ENCODE data around the gene RBSN. TPM values are rescaled to one million over a fixed set of nuclear protein-coding genes. Genes with fewer than 3 reads are reported as not detected.

Gene RBSN
- total RNA-seq, 2 donors from 2014 or later = 17.9 to 39.4 TPM

GRCh38 chr3:15033103-15033502 is 65.8 kb downstream of the RBSN start:
- WGBS = 94% methylated on average over 3 of the region's 3 CpGs
- Histone ChIP-seq H3K27ac (no peak overlapping the region), H3K36me3 (peaks cover 0 to 9% of the 10 kb centered on the region in 2 donors), H3K4me1 (replicated peaks) (no peaks in the 10 kb centered on the region), H3K27me3 (replicated peaks; ENCODE audit: insufficient read depth) (no peaks in the 10 kb centered on the region), H3K4me3 (no peak overlapping the region), H3K9me3 (no peaks in the 10 kb centered on the region)
- TF ChIP-seq CTCF (IDR thresholded peaks at IDR 0.05) = no peak
- TF ChIP-seq POLR2A (IDR thresholded peaks at IDR 0.05) = no peak
- DNase-seq (ENCODE audit: low spot score) = no peak
- intact Hi-C loops (cut with DNase I) = no loop called here

GRCh38 chr3:15032650-15033049 is 66.3 kb downstream of the RBSN start:
- intact Hi-C loops (cut with DNase I) = no loop called here
- TF ChIP-seq POLR2AphosphoS5 (IDR thresholded peaks at IDR 0.05) = no peak
- TF ChIP-seq CTCF (IDR thresholded peaks at IDR 0.05) = no peak
- TF ChIP-seq POLR2A (IDR thresholded peaks at IDR 0.05) = no peak
- no peak overlapping the region for H3K4me3 ChIP-seq
- no peaks in the 10 kb centered on the region for H3K9me3 ChIP-seq
- 91% methylated on average over 2 of the region's 2 CpGs for WGBS
- H3K36me3 ChIP-seq = peaks cover 0 to 9% of the 10 kb centered on the region in 2 donors
- H3K4me1 ChIP-seq (replicated peaks) = no peaks in the 10 kb centered on the region
- H3K27ac ChIP-seq = no peak overlapping the region
- H3K27me3 ChIP-seq (replicated peaks; ENCODE audit: insufficient read depth) = no peaks in the 10 kb centered on the region
- DNase-seq (ENCODE audit: low spot score) = no peak

- H3K27ac ChIP-seq = no peak overlapping the region
- no peaks in the 10 kb centered on the region for H3K9me3 ChIP-seq
- intact Hi-C loops (cut with DNase I) = no loop called here
- no peak overlapping the region for H3K4me3 ChIP-seq
- peaks cover 0 to 2% of the 10 kb centered on the region in 2 donors for H3K36me3 ChIP-seq
- no peaks in the 10 kb centered on the region for H3K4me1 ChIP-seq (replicated peaks)
- TF ChIP-seq POLR2A (IDR thresholded peaks at IDR 0.05) (no peak), POLR2AphosphoS5 (IDR thresholded peaks at IDR 0.05) (no peak), CTCF (IDR thresholded peaks at IDR 0.05) (no peak)
- no peaks in the 10 kb centered on the region for H3K27me3 ChIP-seq (replicated peaks; ENCODE audit: insufficient read depth)
- no peak for DNase-seq (ENCODE audit: low spot score)
Observed at GRCh38 chr3:15029625-15030024, 69.3 kb downstream of the RBSN start.

GRCh38 chr3:15023719-15024118 is 75.2 kb downstream of the RBSN start:
- Histone ChIP-seq H3K27me3 (replicated peaks; ENCODE audit: insufficient read depth) (no peaks in the 10 kb centered on the region), H3K36me3 (peaks cover 7 to 20% of the 10 kb centered on the region in 2 donors), H3K27ac (no peak overlapping the region), H3K4me1 (replicated peaks) (no peaks in the 10 kb centered on the region), H3K4me3 (no peak overlapping the region), H3K9me3 (no peaks in the 10 kb centered on the region)
- 86% methylated on average over 2 of the region's 2 CpGs for WGBS
- intact Hi-C loops (cut with DNase I) = no loop called here
- no peak for DNase-seq (ENCODE audit: low spot score)
- no peak for TF ChIP-seq POLR2A (IDR thresholded peaks at IDR 0.05)
- TF ChIP-seq CTCF (IDR thresholded peaks at IDR 0.05) = no peak
- no peak for TF ChIP-seq POLR2AphosphoS5 (IDR thresholded peaks at IDR 0.05)

GRCh38 chr3:15023249-15023648 is 75.7 kb downstream of the RBSN start:
- H3K27me3 ChIP-seq (replicated peaks; ENCODE audit: insufficient read depth) = no peaks in the 10 kb centered on the region
- no peaks in the 10 kb centered on the region for H3K4me1 ChIP-seq (replicated peaks)
- H3K9me3 ChIP-seq = no peaks in the 10 kb centered on the region
- no peak for DNase-seq (ENCODE audit: low spot score)
- 68% methylated on average over 5 of the region's 5 CpGs for WGBS
- intact Hi-C loops (cut with DNase I) = no loop called here
- no peak for TF ChIP-seq CTCF (IDR thresholded peaks at IDR 0.05)
- no peak for TF ChIP-seq POLR2AphosphoS5 (IDR thresholded peaks at IDR 0.05)
- no peak for TF ChIP-seq POLR2A (IDR thresholded peaks at IDR 0.05)
- no peak overlapping the region for H3K27ac ChIP-seq
- no peak overlapping the region for H3K4me3 ChIP-seq
- peaks cover 7 to 20% of the 10 kb centered on the region in 2 donors for H3K36me3 ChIP-seq

Other genes with a start within 250 kb of the RBSN start
- 10 to 100 TPM; 36.8 to 78.5 TPM for gene NR2C2, start 151.6 kb downstream of the RBSN start, total RNA-seq
- 10 to 100 TPM; 16.6 to 49.1 TPM for gene MRPS25, start 33.8 kb downstream of the RBSN start, total RNA-seq
- gene CAPN7, start 107.1 kb upstream of the RBSN start, total RNA-seq = 10 to 100 TPM; 45.1 to 46.7 TPM
- gene SH3BP5, start 233.4 kb upstream of the RBSN start, total RNA-seq = 10 to 100 TPM; 13.3 to 71.6 TPM

Data from prostate gland (tissue), 2 donors.